Progenitor cell of endocrine pancreas (in vitro differentiated cells): ENCODE measurements around the gene SP110. TPM values are rescaled to one million over a fixed set of nuclear protein-coding genes. Genes with fewer than 3 reads are reported as not detected.
"Not testable (repeated sequence)": the region's sequence is repeated elsewhere in the genome, so short reads cannot be mapped to it uniquely, and the experiment has no call there.

Experiments used
- DNase-seq: peaks from one replicate; pipeline ENCODE4 v3.0.0; 2021; ENCODE audit warnings: low spot score; ENCODE audit not compliant: unreplicated experiment
- H3K27ac Mint-ChIP-seq: 2 replicates; pipeline ENCODE4 v1.8.0; 2021; ENCODE audit warnings: mild to moderate bottlenecking, moderate library complexity, mixed read lengths
- H3K27me3 Mint-ChIP-seq: 2 replicates; pipeline ENCODE4 v1.8.0; 2021; ENCODE audit warnings: mixed read lengths
- H3K36me3 Mint-ChIP-seq: 2 replicates; pipeline ENCODE4 v1.8.0; 2022; ENCODE audit warnings: mixed read lengths; ENCODE audit not compliant: insufficient read depth
- H3K4me1 Mint-ChIP-seq: 2 replicates; pipeline ENCODE4 v1.8.0; 2021; ENCODE audit warnings: low read depth, mixed read lengths
- H3K4me3 Mint-ChIP-seq: 2 replicates; pipeline ENCODE4 v1.8.0; 2021; ENCODE audit warnings: low read depth, mild to moderate bottlenecking, moderate library complexity, mixed read lengths
- H3K9me3 Mint-ChIP-seq: 2 replicates; pipeline ENCODE4 v1.8.0; 2021; ENCODE audit warnings: low read depth, mixed read lengths
- CTCF ChIP-seq: fragments of 200-600 bp; sonication (generic); IDR thresholded peaks from one replicate; pipeline ENCODE4 v1.5.0; 2021; ENCODE audit warnings: antibody characterized with exemption, mild to moderate bottlenecking; ENCODE audit not compliant: unreplicated experiment
- total RNA-seq: library from RNA; stranded (reverse); gene quantifications from 2 replicates; pipeline ENCODE4 v1.2.1, GENCODE V29; 2021

The SP110 gene
- total RNA-seq, 1 donor from 2014 or later, result 5.8 TPM

- Mint-ChIP-seq H3K4me3 (no peak overlapping the region), H3K27ac (no peak overlapping the region), H3K36me3 (no peaks in the 10 kb centered on the region), H3K9me3 (no peaks in the 10 kb centered on the region), H3K27me3 (no peaks in the 10 kb centered on the region), H3K4me1 (peaks cover 7% of the 10 kb centered on the region)
- DNase-seq, result no peak
- no peak for TF ChIP-seq CTCF
Measured at GRCh38 chr2:230224458-230224857, 4.7 kb upstream of the SP110 start.

- not testable (repeated sequence) for H3K27ac Mint-ChIP-seq, DNase-seq, H3K4me3 Mint-ChIP-seq, H3K9me3 Mint-ChIP-seq, H3K27me3 Mint-ChIP-seq, H3K36me3 Mint-ChIP-seq
- peaks cover 10% of the 10 kb centered on the region for H3K4me1 Mint-ChIP-seq
Measured at GRCh38 chr2:230222829-230223228, 3.0 kb upstream of the SP110 start.

GRCh38 chr2:230221493-230221892 is 1.7 kb upstream of the SP110 start:
- TF ChIP-seq CTCF, result no peak
- no peaks in the 10 kb centered on the region for H3K36me3 Mint-ChIP-seq
- no peaks in the 10 kb centered on the region for H3K9me3 Mint-ChIP-seq
- DNase-seq, result no peak
- H3K4me3 Mint-ChIP-seq, result no peak overlapping the region
- peaks cover 10% of the 10 kb centered on the region for H3K4me1 Mint-ChIP-seq
- H3K27me3 Mint-ChIP-seq, result no peaks in the 10 kb centered on the region
- H3K27ac Mint-ChIP-seq, result no peak overlapping the region

GRCh38 chr2:230220347-230220969 is 674 bp upstream of the SP110 start:
- H3K27me3 Mint-ChIP-seq, result no peaks in the 10 kb centered on the region
- peak overlapping the region; percentile 76 for H3K4me3 Mint-ChIP-seq
- H3K36me3 Mint-ChIP-seq, result peaks cover 2% of the 10 kb centered on the region
- H3K4me1 Mint-ChIP-seq, result peaks cover 10% of the 10 kb centered on the region
- DNase-seq, result no peak
- no peaks in the 10 kb centered on the region for H3K9me3 Mint-ChIP-seq
- TF ChIP-seq CTCF, result no peak
- peak overlapping the region; percentile 46 for H3K27ac Mint-ChIP-seq

- no peaks in the 10 kb centered on the region for H3K27me3 Mint-ChIP-seq
- peak overlapping the region; percentile 20 for H3K4me3 Mint-ChIP-seq
- H3K27ac Mint-ChIP-seq, result no peak overlapping the region
- H3K4me1 Mint-ChIP-seq, result peaks cover 10% of the 10 kb centered on the region
- peaks cover 2% of the 10 kb centered on the region for H3K36me3 Mint-ChIP-seq
- no peak for DNase-seq
- no peaks in the 10 kb centered on the region for H3K9me3 Mint-ChIP-seq
- TF ChIP-seq CTCF, result no peak
Measured at GRCh38 chr2:230218421-230218820, 1.4 kb downstream of the SP110 start.

GRCh38 chr2:230217424-230217823 is 2.4 kb downstream of the SP110 start:
- Mint-ChIP-seq H3K4me3 (no peak overlapping the region), H3K27ac (no peak overlapping the region), H3K27me3 (no peaks in the 10 kb centered on the region), H3K9me3 (no peaks in the 10 kb centered on the region), H3K4me1 (peaks cover 10% of the 10 kb centered on the region), H3K36me3 (peaks cover 2% of the 10 kb centered on the region)
- TF ChIP-seq CTCF, result no peak
- DNase-seq, result no peak
